GM19193 (cell line): ENCODE measurements around the gene PLGLB2.
"Not testable (repeated sequence)": the region's sequence is repeated elsewhere in the genome, so short reads cannot be mapped to it uniquely, and the experiment has no call there.

Experiments used
- POLR2A ChIP-seq: IDR thresholded peaks from 4 replicates; pipeline ENCODE4 v1.6.1; 2011; ENCODE audit not compliant: insufficient read depth, insufficient read length; ENCODE audit errors: extremely low read depth

The PLGLB2 gene

DNA sequence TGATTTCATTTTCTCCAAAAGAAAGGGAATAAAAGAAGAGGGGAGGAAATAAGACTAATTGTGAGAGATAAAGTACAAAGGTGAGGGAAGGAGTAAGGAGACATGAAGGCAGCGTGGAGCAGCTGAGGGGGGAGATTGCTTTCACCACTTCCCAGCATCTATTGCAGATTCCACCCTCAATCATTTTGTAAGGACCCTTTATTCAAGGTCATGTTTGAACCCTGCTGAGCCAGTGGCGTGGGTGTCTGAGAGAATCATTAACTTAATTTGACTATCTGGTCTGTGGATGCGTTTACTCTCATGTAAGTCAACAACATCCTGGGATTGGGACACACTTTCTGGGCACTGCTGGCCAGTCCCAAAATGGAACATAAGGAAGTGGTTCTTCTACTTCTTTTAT is at the start of gene PLGLB2:
Gene PLGLB2, plus strand, starts transcription at position 297 of the 400 bp plus-strand sequence. Its CDS starts 67 bp downstream, at position 364.
- TF ChIP-seq POLR2A: not testable (repeated sequence)
